NCI-H510A (cell line): ENCODE data around the gene TMOD1.
"Not testable (repeated sequence)": the region's sequence is repeated elsewhere in the genome, so short reads cannot be mapped to it uniquely, and the experiment has no call there.

ENCODE experiments used
- DNase-seq: peaks from one replicate; lab custom pipeline; 2025; lab: John Stamatoyannopoulos, UW

The TMOD1 gene

GRCh38 chr9:97598461-97599288, 97.2 kb downstream of the TMOD1 start:
- peak; percentile 37 for DNase-seq

- DNase-seq, result no peak
Observed at GRCh38 chr9:97599314-97599846, 97.9 kb downstream of the TMOD1 start.

DNA sequence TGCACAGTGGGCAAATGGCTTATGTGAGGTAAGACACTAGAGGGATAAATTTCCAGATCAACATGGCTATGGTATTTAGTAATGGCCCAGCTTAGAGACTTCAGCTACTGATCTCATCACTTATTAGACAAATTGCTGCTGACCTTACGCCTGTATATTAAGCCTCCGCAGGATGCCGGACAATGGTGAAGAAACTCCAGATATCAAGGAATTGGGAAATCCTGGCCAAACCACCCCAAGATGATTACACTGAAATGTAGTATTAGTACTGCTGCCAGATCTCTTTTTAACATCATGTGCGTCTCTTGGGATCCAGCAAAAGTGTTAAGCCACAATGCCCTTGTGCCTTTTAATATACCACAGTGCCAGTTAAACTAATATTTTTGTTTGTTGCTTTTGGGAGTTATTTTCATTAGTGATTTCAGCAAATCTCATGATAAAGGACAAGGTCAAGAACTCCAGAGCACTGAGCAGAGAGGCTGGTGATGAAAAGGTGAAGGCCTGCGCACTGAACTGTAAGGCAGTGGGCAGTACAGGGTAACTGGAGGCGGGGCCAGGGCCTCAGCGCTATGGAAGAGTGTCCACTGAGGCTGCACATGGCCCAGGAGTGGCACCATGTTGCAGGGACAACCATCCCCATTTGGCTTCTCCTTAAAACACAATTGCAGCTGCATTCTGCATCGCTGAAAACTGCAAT, 99.2 kb downstream of the TMOD1 start:
- DNase-seq, result no peak

GRCh38 chr9:97601228-97601898, 99.9 kb downstream of the TMOD1 start:
- DNase-seq, result no peak

DNA sequence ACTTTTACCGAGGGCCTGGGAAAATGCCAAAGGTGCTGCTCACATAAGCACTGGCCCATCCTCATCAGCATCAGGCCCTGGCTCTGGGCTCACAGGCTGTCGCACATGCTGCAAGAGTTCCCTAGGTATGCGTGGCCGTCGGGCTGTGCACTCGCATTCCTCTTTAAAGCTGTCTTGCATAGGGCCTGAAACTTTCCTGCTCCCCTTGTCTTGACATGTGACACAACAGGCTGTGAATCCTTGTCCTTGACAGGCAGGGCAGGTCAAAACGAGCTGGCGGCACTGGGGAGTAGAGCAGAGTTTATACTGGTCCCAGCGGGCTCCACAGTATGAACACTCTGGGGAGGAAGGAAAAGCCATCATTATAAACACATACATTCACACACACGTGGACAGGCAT, 101.0 kb downstream of the TMOD1 start:
- no peak for DNase-seq

GRCh38 chr9:97604901-97605645, 103.6 kb downstream of the TMOD1 start:
- DNase-seq, result no peak

DNA sequence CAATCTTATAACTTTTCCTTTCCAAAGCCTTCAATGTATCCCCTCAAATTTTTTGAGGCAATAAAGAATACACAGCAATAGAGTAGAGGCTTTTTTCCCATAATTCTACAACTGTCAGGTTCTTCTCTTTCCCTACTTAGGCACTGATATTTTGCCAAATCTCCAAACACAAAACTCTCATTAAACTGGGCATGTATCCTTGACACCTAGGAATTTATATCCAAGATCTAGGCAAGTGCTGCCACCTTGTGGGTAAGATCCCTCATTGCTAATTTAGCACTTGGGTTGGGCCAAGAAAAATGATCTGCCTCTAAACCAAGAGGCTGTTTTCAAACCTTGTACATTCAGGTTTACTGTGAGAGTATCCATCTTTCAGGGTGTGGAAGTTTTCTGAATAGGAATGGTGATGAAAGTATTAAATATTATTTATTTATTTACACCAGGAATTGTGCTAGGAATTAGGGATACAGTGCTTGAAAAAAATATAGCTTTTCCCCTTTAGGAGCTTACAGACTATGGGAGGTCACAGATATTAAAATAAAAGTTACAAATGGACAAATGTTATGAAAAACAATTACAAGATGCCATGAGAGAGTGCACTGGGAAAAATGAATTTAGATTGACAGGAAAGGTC, 114.1 kb downstream of the TMOD1 start:
- no peak for DNase-seq

DNA sequence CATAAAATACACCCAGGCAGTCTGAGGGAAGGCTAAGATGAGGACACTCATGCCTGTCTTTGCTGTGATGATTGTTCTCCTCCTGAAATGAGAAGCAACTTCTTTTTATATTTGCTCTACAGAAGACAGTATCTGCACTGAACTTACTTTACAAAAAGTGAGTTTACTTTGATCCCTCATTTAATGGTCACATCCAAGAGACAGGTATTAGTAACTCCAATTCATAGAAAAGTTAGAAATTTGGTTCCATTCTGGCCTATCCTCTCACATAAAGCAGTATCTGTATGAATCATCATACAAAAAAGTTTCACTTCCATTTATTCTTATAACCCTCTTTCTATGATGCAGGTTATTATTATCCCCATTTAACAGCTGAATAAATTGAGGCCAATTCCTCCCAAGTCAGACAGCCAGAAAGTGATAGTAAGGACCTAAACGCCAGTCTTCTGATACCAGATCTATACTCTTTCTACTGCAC, 116.5 kb downstream of the TMOD1 start:
- no peak for DNase-seq

GRCh38 chr9:97620063-97620462, 118.6 kb downstream of the TMOD1 start:
- not testable (repeated sequence) for DNase-seq

DNA sequence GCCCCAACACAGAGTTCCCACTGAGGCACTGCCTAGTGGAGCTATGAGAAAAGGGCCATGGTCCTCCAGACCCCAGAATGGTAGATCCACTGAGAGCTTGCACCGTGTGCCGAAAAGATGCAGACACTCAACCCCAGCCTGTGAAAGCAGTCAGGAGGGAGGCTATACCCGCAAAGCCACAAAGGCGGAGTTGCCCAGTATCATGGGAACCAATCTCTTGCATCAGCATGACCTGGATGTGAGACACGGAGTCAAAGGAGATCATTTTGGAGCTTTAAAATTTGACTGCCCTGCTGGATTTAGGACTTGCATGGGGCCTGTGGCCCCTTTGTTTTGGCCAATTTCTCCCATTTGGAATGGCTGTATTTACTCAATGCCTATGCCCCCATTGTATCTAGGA, 121.0 kb downstream of the TMOD1 start:
- DNase-seq, result not testable (repeated sequence)

- DNase-seq, result no peak
Observed at GRCh38 chr9:97623946-97624345, 122.5 kb downstream of the TMOD1 start.

- DNase-seq, result no peak
Observed at GRCh38 chr9:97625620-97626019, 124.2 kb downstream of the TMOD1 start.

DNA sequence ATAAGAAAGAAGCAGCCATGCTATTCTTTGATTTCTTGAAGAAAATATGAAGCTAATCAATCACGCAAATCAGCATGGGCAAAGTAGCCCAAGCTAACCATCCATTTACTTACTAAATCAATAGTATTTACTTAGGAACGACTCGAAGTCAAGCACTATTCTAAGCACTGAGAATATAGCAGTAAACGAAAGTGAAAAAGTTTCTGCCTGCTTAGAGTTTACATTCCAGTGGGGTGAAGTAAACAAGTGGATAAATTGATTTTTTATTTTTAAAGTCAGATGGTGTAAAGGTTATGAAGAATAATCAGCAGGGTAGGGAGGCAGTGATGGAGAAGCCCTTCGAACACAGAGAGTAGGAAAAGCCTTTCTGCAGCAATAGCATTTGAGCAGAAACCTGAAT, 126.2 kb downstream of the TMOD1 start:
- DNase-seq, result no peak

- no peak for DNase-seq
Observed at GRCh38 chr9:97628668-97629067, 127.2 kb downstream of the TMOD1 start.

- DNase-seq, result no peak
Observed at GRCh38 chr9:97629156-97629555, 127.7 kb downstream of the TMOD1 start.

DNA sequence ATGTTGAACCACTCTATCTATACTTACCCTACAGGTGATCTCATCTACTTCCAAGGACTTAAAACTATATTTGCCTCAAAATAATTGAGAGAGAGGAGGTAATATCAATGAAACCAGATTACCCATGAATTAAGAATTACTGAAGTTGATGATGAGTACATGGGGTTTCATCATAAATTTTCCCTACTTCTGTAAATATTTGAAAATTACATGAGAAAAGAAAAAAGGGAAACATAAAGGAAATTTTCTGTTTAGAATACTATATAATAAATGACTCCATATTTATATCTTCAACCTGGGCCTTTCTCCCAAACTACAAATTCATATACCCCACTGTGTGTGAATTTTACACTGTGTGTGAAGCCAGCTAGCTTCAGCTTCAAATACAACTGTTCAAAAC, 129.1 kb downstream of the TMOD1 start:
- DNase-seq, result no peak

GRCh38 chr9:97632248-97632984, 130.9 kb downstream of the TMOD1 start:
- DNase-seq, result peak; percentile 51

GRCh38 chr9:97632985-97633858, 131.8 kb downstream of the TMOD1 start, which contains the start of the genes NCBP1 and TSTD2:
Gene NCBP1, plus strand, starts transcription at chr9:97633821. Its CDS starts 61 bp downstream, at chr9:97633882.
Gene TSTD2, minus strand, starts transcription at chr9:97633368. Its CDS starts 5,806 bp downstream, at chr9:97627562.
- peak; percentile 97 for DNase-seq

- no peak for DNase-seq
Observed at GRCh38 chr9:97633859-97634490, 132.5 kb downstream of the TMOD1 start.
